Measurements from ENCODE around the gene PTPA.
"Not testable (repeated sequence)": the region's sequence is repeated elsewhere in the genome, so short reads cannot be mapped to it uniquely, and the experiment has no call there.

The PTPA gene

DNA sequence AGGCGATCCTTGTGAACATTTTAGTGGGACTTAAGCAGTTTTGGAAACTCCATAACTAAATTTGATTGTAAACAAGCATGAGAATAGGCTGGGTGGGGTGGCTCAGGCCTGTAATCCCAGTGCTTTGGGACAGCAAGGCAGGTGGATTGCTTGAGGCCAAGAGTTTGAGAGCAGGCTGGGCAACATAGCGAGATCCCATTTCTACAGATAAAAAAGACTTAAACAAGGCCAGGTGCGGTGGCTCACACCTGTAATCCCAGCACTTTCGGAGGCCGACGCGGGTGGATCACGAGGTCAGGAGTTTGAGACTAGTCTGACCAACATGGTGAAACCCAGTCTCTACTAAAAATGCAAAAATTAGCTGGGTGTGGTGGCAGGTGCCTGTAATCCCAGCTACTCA, 78.8 kb downstream of the PTPA start:
- Mint-ChIP-seq H3K9me3 (peaks cover 14% of the 10 kb centered on the region), H3K27me3 (ENCODE audit: low read depth) (peaks cover 20% of the 10 kb centered on the region)
- not testable (repeated sequence) for H3K4me1 Mint-ChIP-seq (ENCODE audit: low read depth); H3K27ac Mint-ChIP-seq; H3K4me3 Mint-ChIP-seq; H3K36me3 Mint-ChIP-seq (ENCODE audit: low read depth)

DNA sequence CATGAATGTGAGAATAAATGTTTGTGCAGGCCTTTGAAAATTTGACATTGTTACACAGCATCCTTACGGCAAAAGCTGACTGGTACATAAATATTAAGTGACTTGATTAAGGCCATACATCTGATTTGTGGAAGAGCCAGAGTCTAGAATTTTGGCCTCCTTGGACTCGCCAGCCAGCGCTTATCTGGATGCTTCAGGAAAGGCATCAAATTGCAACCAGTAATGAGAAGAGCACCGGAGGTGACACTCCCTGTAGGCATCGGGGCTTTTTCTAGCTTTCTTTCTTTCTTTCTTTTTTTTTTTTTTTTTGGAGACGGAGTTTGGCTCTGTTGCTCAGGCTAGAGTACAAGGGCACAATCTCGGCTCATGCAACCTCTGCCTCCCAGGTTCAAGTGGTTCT, 80.0 kb downstream of the PTPA start:
- H3K4me1 Mint-ChIP-seq (ENCODE audit: low read depth) = no peaks in the 10 kb centered on the region
- H3K27me3 Mint-ChIP-seq (ENCODE audit: low read depth) = peaks cover 20% of the 10 kb centered on the region
- H3K36me3 Mint-ChIP-seq (ENCODE audit: low read depth) = peaks cover 2% of the 10 kb centered on the region
- H3K9me3 Mint-ChIP-seq = peaks cover 14% of the 10 kb centered on the region
- H3K27ac Mint-ChIP-seq = no peak overlapping the region
- no peak overlapping the region for H3K4me3 Mint-ChIP-seq

DNA sequence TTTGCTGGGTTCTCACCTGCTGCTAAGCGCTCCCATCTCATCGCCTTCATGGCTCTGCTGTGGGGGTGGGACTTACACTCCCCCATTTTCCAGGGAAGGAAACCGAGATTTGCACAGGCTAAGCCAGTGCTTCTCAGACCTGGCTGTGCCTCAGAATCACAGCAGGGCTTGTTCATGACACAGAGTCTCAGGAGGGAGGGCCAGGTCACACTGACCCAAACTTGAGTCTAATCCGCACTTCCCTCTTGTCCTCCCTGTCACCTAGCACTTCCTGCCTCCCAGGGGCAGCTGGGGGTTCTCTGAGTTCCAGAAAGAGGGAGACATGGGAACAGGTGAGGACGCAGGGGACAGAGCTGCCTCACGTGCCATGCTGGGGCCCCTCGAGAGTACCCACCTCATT, 82.4 kb downstream of the PTPA start:
- Mint-ChIP-seq H3K27ac (no peak overlapping the region), H3K36me3 (ENCODE audit: low read depth) (peaks cover 2% of the 10 kb centered on the region), H3K4me3 (no peak overlapping the region), H3K9me3 (peaks cover 14% of the 10 kb centered on the region), H3K4me1 (ENCODE audit: low read depth) (no peaks in the 10 kb centered on the region), H3K27me3 (ENCODE audit: low read depth) (peaks cover 24% of the 10 kb centered on the region)

DNA sequence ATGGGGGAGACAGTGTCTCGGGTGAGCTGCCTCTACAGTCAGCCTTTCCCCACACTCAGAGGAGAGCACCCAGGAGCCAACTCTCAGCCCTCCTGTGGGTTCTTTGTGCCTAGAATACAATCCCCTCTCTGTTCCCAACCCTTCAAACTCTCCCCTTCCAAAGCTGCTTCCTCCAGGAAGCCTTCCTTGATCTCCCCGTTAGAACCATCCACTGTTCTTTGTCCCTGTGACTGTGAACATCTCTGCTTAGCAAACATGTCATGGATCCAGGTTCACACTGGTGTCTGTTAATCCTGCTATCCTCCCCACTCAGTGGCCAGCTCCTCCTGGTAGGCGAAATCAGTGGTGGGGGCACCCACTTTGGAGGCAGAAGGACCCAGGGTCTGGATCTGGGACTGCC, 83.0 kb downstream of the PTPA start:
- Mint-ChIP-seq H3K27ac (no peak overlapping the region), H3K27me3 (ENCODE audit: low read depth) (peaks cover 24% of the 10 kb centered on the region), H3K4me3 (no peak overlapping the region)

GRCh38 chr9:129195606-129196005, 84.4 kb downstream of the PTPA start:
- Mint-ChIP-seq H3K27me3 (ENCODE audit: low read depth) (peaks cover 24% of the 10 kb centered on the region), H3K4me1 (ENCODE audit: low read depth) (no peaks in the 10 kb centered on the region), H3K4me3 (no peak overlapping the region), H3K36me3 (ENCODE audit: low read depth) (peaks cover 2% of the 10 kb centered on the region), H3K27ac (no peak overlapping the region), H3K9me3 (peaks cover 14% of the 10 kb centered on the region)

More for the DNA sequence above, 83.0 kb downstream of the PTPA start:
- Mint-ChIP-seq H3K36me3 (ENCODE audit: low read depth) (peaks cover 2% of the 10 kb centered on the region), H3K4me1 (ENCODE audit: low read depth) (no peaks in the 10 kb centered on the region), H3K9me3 (peaks cover 14% of the 10 kb centered on the region)

DNA sequence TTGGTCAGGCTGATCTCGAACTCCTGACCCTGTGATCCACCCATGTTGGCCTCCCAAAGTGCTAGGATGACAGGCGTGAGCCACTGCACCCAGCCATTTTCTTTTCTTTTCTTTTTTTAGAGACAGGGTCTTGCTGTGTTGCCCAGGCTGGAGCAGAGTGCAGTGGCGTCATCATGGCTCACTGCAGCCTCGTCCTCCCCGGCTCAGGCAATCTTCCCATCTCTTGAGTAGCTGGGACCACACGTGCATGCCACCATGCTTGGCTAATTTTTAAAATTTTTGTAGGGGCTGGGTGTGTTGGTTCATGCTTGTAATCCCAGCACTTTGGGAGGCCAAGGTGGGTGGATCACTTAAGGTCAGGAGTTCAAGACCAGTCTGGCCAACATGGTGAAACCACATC, 85.8 kb downstream of the PTPA start:
- peaks cover 14% of the 10 kb centered on the region for H3K9me3 Mint-ChIP-seq
- H3K27ac Mint-ChIP-seq; H3K4me1 Mint-ChIP-seq (ENCODE audit: low read depth); H3K36me3 Mint-ChIP-seq (ENCODE audit: low read depth); H3K4me3 Mint-ChIP-seq: not testable (repeated sequence)
- peaks cover 24% of the 10 kb centered on the region for H3K27me3 Mint-ChIP-seq (ENCODE audit: low read depth)

DNA sequence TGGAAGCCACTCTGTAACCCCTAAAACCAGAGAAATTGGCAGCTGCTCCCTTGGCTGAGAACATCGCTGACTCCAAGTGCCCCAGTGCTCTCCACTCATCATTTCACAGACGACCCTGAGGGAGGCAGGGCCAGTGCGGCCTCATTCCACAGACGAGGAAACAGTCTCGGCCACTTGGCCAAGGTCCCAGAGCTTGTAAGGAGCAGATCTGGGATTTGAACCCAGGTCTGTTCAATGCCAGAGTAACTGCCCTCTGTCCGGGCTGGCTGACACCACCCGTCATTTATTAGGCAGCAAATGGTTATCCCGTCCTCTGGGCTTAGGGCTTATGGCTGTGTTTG, 86.7 kb downstream of the PTPA start:
- Mint-ChIP-seq H3K4me1 (ENCODE audit: low read depth) (no peaks in the 10 kb centered on the region), H3K9me3 (peaks cover 6% of the 10 kb centered on the region), H3K27me3 (ENCODE audit: low read depth) (peaks cover 18% of the 10 kb centered on the region), H3K27ac (no peak overlapping the region), H3K4me3 (no peak overlapping the region), H3K36me3 (ENCODE audit: low read depth) (no peaks in the 10 kb centered on the region)

Data from T-helper 1 cell treated with Interleukin-12 subunit alpha and Interleukin-12 subunit beta and Interleukin-4 antibody, amounts not matched to agents 30 μg/mL and 1 μg/mL, for 36 hours (primary cell).